HG03520 (cell line): ENCODE measurements around the gene WDR89.
"Not testable (repeated sequence)": the region's sequence is repeated elsewhere in the genome, so short reads cannot be mapped to it uniquely, and the experiment has no call there.

Experiments used
- ATAC-seq: cut with Tn5 transposase; IDR thresholded peaks from one replicate; pipeline ENCODE4 v1.9.1; 2021; ENCODE audit warnings: mild to moderate bottlenecking, moderate library complexity; ENCODE audit not compliant: unreplicated experiment

The WDR89 gene

DNA sequence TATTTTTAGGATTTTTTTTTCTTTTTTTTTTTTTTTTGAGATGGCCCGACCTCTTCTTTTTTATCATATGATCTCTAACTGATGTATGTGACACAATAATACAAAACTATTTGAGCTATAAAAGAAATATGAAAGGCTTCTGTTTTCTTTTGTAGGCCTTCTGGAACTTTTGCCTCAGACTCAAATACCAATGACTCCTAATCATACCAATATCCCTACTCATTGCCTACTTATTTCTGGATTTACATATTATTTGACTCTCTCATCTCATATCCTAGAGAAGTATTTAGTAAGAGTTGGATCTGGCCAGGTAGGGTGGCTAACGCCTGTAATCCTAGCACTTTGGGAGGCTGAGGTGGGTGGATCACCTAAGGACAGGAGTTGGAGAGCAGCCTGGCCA, 12.7 kb upstream of the WDR89 start:
- ATAC-seq: no peak

DNA sequence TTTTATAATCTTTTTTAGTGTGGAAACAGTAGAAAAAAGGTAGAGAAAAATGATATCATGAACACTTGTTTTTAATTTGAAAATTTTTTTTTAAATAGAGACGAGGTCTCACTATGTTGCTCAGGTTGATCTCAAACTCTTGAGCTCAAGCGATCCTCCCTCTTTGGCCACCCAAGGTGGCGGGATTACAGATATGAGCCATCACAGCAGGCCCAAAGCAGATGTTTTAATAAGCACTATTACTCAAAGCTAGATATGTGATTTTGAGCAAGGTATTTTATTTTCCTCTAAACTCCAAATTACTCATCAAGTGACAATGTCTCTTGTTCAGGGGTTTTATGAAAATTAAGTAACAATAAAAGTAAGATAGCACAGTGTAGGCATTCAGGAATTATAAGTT, 10.7 kb upstream of the WDR89 start:
- no peak for ATAC-seq

DNA sequence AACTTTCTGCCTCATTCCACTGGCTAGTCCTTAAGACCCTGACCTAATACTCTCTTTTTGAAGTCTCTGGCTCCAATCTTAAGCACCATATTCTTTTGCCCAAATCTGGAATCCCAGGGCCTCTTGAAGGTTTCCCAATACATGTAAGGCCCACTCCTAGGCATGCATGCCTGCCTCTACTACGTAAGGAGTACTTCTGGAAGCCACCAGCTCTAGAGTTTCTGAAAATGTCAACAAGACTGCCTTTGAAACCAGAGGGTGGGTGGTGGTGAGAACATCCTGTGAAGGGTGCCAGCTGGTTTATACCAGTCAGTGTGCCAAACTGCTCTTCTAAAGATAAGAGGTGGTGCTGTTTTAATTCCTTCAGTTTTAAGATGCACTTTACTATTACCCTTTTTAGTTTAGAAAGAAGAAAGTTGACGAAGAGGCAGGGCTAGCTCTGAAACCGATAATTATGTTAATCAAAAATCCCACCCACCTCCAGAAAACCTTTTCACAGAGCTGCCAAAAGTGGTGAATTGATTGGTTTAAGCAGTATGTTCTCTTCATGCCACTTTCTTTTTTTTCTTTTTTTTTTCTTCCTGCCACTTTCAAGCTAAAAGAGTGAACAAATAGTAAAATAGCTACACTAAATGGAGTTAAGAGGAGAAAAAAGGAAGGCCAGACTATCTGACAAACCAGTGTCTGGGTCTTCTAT, 8.7 kb upstream of the WDR89 start:
- no peak for ATAC-seq

DNA sequence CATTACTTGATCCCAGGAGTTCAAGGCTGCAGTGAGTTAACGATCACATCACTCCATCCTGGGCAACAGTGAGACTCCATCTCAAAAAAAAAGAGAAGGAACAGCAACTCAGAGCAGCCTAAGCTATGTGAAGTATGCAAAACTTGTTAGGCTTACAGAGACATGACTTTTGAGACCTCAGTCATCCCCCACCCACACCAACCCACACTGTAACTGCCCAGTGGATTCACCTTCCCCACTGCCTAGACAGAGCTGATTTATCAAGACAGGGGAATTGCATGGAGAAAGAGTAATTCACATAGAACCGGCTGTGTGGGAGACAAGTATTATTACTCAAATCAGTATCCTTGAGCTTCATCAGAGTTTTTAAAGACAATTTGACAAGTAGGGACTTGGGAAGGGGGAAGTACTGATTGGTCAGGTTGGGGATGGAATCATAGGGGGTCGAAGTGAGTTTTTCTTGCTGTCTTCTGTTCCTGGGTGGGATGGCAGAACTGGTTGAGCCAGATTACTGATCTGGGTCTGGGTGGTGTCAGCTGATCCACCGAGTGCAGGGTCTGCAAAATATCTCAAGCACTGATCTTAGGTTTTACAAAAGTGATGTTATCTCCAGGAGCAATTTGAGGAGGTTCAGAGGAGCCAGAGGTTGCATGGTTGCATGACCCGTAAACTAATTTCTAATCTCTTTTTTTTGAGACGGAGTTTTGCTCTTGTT, 6.2 kb upstream of the WDR89 start:
- no peak for ATAC-seq

DNA sequence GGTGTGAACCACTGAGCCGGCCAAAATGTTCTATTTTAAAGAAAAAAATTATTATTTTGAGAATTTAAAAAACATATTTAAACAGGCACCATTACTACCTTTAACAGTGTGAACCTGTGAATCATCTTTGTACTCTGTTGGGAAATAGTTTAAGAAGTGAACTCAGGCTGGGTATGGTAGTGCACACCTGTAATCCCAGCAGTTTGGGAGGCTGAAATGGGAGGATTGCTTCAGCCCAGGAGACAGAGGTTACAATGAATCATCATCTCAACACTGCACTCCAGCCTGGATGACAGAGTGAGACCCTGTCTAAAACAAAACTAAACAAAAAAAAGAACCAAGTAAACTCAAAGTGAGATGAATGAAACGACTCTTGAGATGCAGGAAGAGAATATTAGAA, 3.1 kb upstream of the WDR89 start:
- no peak for ATAC-seq

DNA sequence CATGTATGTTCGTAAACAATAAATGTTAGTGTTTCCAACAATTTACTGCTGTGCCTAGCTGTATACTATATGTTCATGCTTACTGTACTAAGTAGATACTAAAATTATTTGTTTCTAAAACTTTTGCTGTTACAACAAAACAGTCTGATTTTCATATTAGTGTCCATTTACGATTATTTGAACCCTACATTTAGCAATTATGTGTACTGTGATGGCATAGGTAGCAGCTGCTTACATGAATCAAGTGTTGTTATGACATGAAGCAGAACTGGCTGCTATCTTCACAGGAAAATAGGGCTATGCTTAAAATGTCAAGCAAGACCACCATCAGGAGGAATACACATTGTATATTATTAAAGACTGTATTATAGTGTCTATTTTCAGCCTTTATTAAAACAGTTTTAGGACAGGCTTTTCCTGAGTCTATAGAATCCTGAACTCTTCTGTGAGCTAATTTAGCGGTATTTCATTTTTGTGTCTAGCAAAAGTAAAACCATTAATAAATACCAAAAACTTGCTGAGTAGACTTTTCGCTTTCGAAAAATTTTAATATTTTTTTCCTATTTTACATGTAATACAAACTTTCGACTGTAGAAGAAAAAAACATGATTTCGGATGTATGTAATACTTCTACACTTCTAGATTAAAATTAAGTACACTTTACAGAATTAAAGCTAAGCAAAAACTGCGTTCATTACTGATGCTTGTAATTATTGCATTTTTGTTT, 1.1 kb upstream of the WDR89 start:
- ATAC-seq: no peak

DNA sequence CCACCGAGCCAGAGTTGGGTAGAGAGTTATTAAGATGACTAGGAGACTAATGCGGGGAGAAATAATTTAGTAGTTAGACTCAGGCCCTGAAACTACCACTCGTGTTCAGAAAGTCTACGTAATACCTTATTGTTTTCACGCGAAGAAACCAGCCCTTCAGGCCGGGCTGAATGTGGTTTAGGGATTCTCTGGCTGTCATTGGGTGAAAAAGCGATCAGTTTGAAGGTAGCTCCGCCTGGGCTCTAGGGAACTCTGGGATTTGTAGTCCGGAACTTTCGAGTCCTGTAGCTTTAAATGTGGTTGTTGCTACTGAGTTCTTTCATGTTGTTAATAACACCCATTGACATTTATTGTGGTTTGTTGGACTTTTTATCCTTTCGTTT, 549 bp upstream of the WDR89 start:
- ATAC-seq: peak; percentile 53

DNA sequence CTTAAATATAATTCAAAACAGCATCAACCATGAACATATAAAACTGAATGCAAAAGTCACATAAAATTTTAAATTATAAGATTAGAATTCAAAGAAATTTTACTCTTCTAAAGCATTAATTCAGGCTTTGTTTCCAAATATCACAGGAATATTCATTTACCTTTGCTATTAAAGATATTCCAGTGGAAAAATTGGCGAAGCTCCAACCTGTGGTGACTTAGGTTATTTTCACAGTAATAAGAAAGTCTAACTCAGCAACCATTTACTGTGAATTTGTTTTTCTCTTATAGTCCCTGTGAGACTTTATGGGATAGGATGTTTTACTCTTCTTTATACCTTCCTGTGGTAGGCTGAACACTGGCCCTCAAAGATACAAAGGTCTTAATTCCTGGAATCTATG, 3.2 kb downstream of the WDR89 start:
- no peak for ATAC-seq

DNA sequence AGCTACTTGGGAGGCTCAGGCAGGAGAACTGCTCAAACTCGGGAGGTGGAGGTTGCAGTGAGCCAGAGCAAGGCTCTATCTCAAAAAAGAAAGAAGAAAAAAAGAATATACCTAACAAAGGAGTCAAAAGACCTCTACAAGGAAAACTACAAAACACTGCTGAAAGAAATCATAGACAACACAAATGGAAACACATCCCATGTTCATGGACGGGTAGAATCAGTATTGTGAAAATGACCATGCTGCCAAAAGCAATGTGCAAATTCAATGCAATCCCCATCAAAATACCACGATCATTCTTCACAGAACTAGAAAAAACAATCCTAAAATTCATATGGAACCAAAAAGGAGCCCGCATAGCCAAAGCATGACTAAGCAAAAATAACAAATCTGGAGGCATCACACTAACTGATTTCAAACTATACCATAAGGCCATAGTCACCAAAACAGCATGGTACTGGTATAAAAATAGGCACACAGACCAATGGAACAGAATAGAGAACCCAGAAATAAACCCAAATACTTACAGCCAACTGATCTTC, 5.5 kb downstream of the WDR89 start:
- not testable (repeated sequence) for ATAC-seq

DNA sequence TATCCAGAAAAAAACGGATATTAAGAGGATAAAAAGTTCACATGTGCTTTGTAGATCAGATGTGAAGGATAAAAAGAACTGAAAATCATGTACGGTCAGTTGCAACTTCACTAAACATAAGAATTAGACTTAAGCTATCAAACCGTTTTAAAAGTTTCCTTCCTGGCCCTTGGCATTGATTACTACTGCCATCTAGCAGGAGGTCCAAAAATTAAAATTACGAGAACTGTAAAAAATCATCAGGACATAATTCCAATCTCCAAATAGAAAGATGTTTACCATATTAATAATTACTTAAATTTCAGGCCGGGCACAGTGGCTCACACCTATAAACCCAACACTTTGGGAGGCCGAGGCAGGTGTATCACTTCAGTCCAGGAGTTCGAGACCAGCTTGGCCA, 7.9 kb downstream of the WDR89 start:
- ATAC-seq: no peak

DNA sequence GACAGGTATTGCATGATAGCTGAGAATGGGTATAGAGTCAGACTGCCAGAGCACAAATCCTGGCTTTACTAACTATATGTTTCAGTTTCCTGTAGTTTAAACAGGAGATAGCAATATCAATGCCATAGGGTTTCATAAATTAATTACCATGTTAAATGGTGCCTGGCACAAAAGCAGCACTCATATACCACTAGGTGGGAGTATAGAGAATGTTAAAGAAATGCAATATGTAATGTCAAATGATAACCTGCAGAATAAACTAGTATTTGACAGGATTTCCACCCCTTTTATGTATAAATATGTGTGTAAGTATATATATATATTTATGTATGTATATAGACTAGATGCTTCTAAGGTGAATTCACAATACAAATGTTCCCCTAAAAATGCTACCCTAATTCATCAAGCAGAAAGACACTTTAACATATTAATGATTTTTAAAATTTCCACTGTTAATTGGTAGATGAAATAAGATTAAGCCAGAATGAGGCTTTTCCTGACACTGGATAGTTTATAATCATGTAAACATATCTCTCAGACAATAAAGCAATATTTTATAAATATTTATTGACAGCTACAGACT, 8.6 kb downstream of the WDR89 start:
- no peak for ATAC-seq

DNA sequence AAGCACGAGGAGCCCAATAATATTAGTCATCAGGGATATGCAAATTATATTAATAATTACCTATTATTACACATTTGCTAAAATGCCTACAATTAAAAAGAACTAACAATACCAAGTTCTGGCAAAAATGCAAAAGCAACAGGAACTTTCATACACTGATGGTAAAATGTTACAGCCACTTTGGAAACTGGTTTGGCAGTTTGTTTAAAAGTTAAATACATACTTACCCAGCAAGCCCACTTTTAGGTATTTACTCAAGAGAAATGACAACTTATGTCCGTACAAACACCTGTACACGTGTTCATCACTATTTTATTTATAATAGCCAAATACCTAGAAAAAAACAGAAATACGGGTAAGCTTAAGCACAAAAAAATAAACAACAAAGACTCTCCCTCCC, 17.0 kb downstream of the WDR89 start:
- ATAC-seq: no peak

DNA sequence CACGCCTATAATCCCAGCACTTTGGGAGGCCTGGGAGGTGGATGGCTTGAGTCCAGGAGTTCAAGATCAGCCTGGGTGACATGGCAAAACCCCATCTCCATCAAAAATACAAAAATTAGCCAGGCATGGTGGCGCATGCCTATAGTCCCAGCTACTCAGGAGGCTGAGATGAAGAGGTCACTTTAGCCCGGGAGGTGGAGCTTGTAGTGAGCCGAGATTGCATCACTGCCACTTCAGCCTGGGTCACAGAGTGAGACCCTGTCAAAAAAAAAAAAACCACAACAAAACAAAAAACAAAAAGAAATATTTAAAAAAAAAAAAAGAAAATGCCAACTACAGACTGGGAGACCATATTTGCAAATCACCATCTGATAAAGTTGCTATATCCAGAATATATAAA, 17.5 kb downstream of the WDR89 start:
- no peak for ATAC-seq

DNA sequence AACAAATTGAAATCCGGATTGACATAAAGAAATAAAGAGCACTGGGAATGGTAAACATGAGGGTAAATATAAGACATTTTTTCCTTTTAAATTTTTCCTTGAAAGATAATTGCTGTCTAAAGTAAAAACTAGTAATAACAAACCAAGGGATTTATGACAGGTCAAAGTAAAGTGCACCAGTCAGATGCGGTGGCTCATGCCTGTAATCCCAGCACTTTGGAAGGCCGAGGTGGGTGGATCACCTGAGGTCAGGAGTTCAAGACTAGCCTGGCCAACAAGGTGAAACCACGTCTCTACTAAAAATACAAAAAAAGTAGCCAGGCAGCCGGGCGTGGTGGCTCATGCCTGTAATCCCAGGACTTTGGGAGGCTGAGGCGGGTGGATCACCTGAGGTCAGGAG, 19.7 kb downstream of the WDR89 start:
- ATAC-seq: not testable (repeated sequence)

DNA sequence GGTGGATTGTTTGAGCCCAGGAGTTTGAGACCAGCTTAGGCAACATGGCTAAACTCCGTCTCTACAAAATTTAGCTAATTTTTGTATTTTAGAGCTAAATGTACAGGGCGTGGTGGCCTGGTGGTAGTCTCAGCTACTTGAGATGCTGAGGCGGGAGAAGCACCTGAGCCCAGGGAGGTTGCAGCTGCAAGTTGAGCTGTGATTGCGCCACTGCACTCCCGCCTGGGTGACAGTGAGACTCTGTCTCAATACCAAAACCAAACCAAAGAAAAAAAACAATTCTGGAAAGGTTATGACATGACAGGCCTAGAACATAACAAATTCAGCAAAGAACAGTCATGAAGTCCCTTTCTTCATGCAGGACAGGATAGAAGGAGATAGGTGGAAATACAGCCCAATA, 25.7 kb downstream of the WDR89 start:
- ATAC-seq: no peak

DNA sequence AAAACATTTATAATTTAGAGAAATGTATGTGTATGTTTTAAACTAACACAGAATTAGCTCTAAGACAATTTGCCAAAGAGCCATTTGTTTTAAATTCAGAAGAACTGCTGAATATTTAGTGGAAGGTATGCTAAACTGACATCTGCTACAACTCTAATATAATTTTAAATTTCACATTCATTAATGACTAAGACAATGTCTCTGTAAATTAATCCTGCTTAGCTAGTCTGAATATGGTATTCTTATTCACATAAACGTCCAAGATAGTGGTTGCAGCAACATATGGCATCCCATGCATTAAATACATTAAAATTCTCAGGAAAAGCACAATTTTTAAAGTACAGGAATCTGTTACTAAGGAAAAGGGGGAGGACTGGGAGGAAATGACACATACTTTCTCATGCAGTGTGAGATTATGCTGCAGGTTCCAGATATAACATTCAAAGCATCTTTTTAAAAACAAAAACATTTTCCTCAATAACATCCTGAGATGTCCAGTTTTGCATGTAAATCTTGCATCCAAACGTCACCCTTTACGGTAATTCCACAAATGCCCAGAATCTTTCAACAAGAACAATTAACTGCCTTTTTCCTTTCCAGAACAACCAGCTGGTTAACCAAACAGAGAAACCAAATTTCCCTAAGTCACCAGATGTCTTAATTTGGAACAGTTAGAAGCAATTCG, 26.9 kb downstream of the WDR89 start:
- no peak for ATAC-seq

DNA sequence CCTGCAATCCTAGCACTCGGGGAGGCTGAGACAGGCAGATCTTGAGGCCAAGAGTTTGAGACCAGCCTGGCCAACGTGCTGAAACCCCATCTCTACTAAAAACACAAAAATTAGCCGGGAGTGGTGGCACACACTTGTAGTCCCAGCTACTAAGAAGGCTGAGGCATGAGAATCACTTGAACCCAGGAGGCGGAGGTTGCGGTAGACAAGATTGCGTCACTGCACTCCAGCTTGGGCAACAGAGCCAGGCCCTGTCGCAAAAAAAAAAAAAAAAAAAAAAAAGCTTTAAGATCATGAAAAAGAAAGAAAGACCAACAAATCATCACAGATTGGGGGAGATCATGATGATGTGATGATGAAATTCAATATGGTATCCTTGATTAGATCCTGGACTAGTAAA, 30.6 kb downstream of the WDR89 start:
- no peak for ATAC-seq

DNA sequence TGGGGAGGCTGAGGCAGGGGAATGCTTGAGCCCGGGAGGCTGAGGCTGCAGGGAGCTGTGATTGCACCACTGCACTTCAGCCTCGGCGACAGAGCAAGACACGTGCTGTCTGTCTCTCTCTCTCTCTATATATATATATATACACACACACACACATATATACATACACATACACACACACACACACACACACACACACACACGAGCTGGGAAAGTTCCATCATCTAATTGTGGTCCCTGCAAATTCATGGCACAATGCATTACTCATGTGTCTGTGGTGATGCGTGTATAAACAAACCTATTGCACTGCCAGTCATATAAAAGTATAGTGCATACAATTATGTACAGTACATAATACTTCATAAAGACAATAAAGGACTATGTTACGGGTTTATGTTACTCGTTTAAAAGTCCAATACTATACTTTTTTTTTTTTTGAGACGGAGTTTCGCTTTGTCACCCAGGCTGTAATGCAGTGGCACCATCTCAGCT, 36.6 kb downstream of the WDR89 start:
- ATAC-seq: no peak

DNA sequence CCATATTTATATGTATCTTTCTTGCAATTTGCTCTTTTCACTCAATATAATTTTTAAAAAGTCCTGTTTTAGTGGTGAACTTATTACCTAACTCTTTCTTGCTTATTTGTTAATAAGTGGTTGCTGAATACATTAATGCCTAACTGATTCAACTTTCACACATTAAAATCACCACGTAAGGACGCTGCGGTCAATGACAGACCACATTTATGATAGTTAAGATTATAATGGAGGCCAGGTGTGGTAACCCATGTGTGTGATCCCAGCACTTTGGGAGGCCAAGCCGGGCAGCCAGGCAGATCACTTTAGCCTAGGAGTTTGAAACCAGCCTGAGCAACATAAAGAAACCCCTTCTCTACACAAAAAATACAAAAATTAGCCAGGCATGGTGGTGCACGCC, 37.0 kb downstream of the WDR89 start:
- ATAC-seq: no peak

DNA sequence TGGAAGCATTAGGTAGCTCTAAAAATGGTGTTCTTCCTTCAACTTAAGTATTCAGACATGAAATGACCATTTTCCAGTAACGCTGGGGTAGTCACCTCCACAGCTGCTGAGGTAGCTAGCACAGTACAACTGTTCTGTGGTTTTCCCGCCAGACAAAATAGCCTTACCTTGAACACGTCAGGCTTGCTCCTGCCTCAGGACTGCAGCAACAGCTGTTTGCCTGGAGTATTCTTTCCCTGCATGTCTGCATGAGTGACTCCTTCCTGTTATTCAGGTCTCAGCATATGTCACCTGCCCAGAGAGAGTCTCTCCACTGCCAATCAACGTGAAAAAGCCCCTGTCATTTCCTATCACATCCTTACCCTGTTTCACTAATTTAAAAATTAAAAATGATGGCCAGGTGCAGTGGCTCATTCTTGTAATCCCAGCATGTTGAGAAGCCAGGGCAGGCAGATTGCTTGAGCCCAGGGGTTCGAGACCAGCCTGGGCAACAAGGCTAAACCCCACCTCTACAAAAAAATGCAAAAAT, 37.9 kb downstream of the WDR89 start:
- no peak for ATAC-seq

DNA sequence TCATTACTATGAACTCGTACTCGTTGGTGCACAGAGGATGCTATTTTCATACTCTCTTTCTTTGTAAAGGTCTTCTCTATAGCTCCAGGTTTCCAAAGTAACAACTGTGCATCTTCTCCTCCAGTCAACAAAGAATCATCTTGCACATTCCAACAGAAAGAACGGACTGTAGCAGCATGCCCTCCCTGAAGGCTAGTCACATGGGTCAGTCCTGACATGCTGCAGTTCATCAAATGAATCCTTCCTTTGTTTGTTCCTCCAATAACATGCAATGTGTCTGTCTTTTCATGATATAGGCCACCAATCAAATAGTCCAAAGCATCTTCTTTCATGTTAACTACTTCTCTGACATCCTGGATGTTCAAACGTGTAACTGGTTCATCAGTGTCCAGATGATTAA, 42.9 kb downstream of the WDR89 start:
- no peak for ATAC-seq
